Liver (tissue), 9 donors: ENCODE measurements around the gene RFX4. TPM values are rescaled to one million over a fixed set of nuclear protein-coding genes. Genes with fewer than 3 reads are reported as not detected.

Experiments
- DNase-seq: peaks from one replicate; pipeline ENCODE4 v3.0.0-alpha.2; 2017; ENCODE audit warnings: low spot score
- H3K27ac ChIP-seq, 2 donors: one replicate each; pipeline ENCODE4 v1.7.0; 2013; ENCODE audit warnings: inconsistent platforms in 2 of 2, low read length in 2 of 2, control low read depth in 1 of 2, low read depth in 1 of 2, mild to moderate bottlenecking in 1 of 2
- H3K27me3 ChIP-seq, 4 donors: one replicate each; pipeline versions ENCODE4 v1.6.1 to v1.7.0; 2013; ENCODE audit warnings: low read length in 3 of 4, inconsistent platforms in 1 of 4, mild to moderate bottlenecking in 1 of 4, moderate library complexity in 1 of 4; ENCODE audit not compliant: control insufficient read depth in 4 of 4, insufficient read depth in 4 of 4
- H3K36me3 ChIP-seq, 4 donors: one replicate each; pipeline versions ENCODE4 v1.6.1 to v1.7.0; 2013; ENCODE audit warnings: low read length in 3 of 4, mild to moderate bottlenecking in 3 of 4, low read depth in 1 of 4, moderate library complexity in 1 of 4; ENCODE audit not compliant: control insufficient read depth in 4 of 4, insufficient read depth in 3 of 4
- H3K4me1 ChIP-seq, 4 donors: one replicate each; pipeline versions ENCODE4 v1.6.1 to v1.7.0; 2013; ENCODE audit warnings: low read length in 3 of 4, mild to moderate bottlenecking in 3 of 4, moderate library complexity in 1 of 4; ENCODE audit not compliant: control insufficient read depth in 4 of 4, insufficient read depth in 4 of 4
- H3K4me3 ChIP-seq, 3 donors: one replicate each; pipeline versions ENCODE4 v1.6.1 to v1.7.0; 2013; ENCODE audit warnings: low read length in 3 of 3, control low read depth in 1 of 3, low read depth in 1 of 3, mild to moderate bottlenecking in 1 of 3
- H3K9ac ChIP-seq, 2 donors: one replicate each; pipeline ENCODE4 v1.7.0; 2013; ENCODE audit warnings: low read length in 2 of 2, mild to moderate bottlenecking in 2 of 2, moderate library complexity in 2 of 2, control low read depth in 1 of 2, low read depth in 1 of 2
- H3K9me3 ChIP-seq, 4 donors: one replicate each; pipeline versions ENCODE4 v1.6.1 to v1.7.0; 2013; ENCODE audit warnings: low read length in 3 of 4; ENCODE audit not compliant: control insufficient read depth in 4 of 4
- ATF3 ChIP-seq: IDR thresholded peaks from 2 replicates; pipeline ENCODE4 v1.6.1; 2016; ENCODE audit warnings: antibody characterized with exemption
- CTCF ChIP-seq: fragments of 150-350 bp; IDR thresholded peaks from 2 replicates; pipeline ENCODE4 v1.5.1; 2017; ENCODE audit warnings: improper control_type of control experiment, low read depth, low read length; ENCODE audit not compliant: missing input control
- EGR1 ChIP-seq, 2 donors: IDR thresholded peaks; 2 replicates each; pipeline ENCODE4 v1.6.1; 2016 to 2018; ENCODE audit warnings: antibody characterized with exemption in 2 of 2, low read depth in 2 of 2
- FOXA1 ChIP-seq: IDR thresholded peaks from 2 replicates; pipeline ENCODE4 v1.6.1; 2016; ENCODE audit warnings: antibody characterized with exemption
- FOXA2 ChIP-seq: IDR thresholded peaks from 2 replicates; pipeline ENCODE4 v1.6.1; 2016; ENCODE audit warnings: antibody characterized with exemption
- HNF4A ChIP-seq, 2 donors: conservative IDR thresholded peaks; 2 replicates each; pipeline ENCODE4 v1.6.1; 2016; ENCODE audit warnings: antibody characterized with exemption in 2 of 2, mild to moderate bottlenecking in 2 of 2
- HNF4G ChIP-seq: IDR thresholded peaks from 2 replicates; pipeline ENCODE4 v1.6.1; 2016; ENCODE audit warnings: antibody characterized with exemption
- JUND ChIP-seq, 2 donors: IDR thresholded peaks; 2 replicates each; pipeline ENCODE4 v1.6.1; 2016; ENCODE audit warnings: antibody characterized with exemption in 2 of 2
- MAX ChIP-seq: IDR thresholded peaks from 2 replicates; pipeline ENCODE4 v1.6.1; 2016; ENCODE audit warnings: antibody characterized with exemption
- NR2F2 ChIP-seq: IDR thresholded peaks from 2 replicates; pipeline ENCODE4 v1.6.1; 2016; ENCODE audit warnings: antibody characterized with exemption
- RAD21 ChIP-seq, 2 donors: IDR thresholded peaks; 2 replicates each; pipeline ENCODE4 v1.6.1; 2016; ENCODE audit warnings: antibody characterized with exemption in 2 of 2, mild to moderate bottlenecking in 2 of 2
- REST ChIP-seq: IDR thresholded peaks from 2 replicates; pipeline ENCODE4 v1.6.1; 2016; ENCODE audit warnings: antibody characterized with exemption, mild to moderate bottlenecking
- RXRA ChIP-seq, 2 donors: IDR thresholded peaks; 2 replicates each; pipeline ENCODE4 v1.6.1; 2017 to 2018; ENCODE audit warnings: antibody characterized with exemption in 2 of 2, mild to moderate bottlenecking in 1 of 2
- SP1 ChIP-seq: IDR thresholded peaks from 2 replicates; pipeline ENCODE4 v1.6.1; 2018; ENCODE audit warnings: antibody characterized with exemption, mild to moderate bottlenecking
- TAF1 ChIP-seq: conservative IDR thresholded peaks from 2 replicates; pipeline ENCODE4 v1.6.1; 2016; ENCODE audit warnings: antibody characterized with exemption, mild to moderate bottlenecking
- YY1 ChIP-seq: IDR thresholded peaks from 2 replicates; pipeline ENCODE4 v1.6.1; 2016; ENCODE audit warnings: antibody characterized with exemption, mild to moderate bottlenecking
- WGBS: extraction: QIAGEN DNeasy Blood & Tissue Kit; methylation state at CpG from one replicate; pipeline ENCODE4 v1.1.7; 2013; 5-methylcytosine and 5-hydroxymethylcytosine counted together
- polyA plus RNA-seq, 2 donors: library from polyadenylated mRNA; stranded (reverse) in 1 of 2; unstranded in 1 of 2; fragments of 200-250 nt in 1 of 2; fragments of >200 nt in 1 of 2; fragmentation: Nextera tagmentation in 1 of 2; extraction: Ambion mirVana in 1 of 2; gene quantifications; one replicate each; pipeline versions ENCODE4 v1.2.1 to v1.2.3, GENCODE V29; 2013 to 2015
- total RNA-seq, 2 donors: library from RNA; depleted of rRNA; stranded (reverse); fragments of >200 nt; gene quantifications; one replicate each; pipeline ENCODE4 v1.2.3, GENCODE V29; 2014
- donor health status: healthy.
- donor health status: healthy.
- donor health status: healthy.
- donor health status: healthy.
- donor health status: healthy.

Gene RFX4
- total and polyA plus RNA-seq, 4 donors: not detected

DNA sequence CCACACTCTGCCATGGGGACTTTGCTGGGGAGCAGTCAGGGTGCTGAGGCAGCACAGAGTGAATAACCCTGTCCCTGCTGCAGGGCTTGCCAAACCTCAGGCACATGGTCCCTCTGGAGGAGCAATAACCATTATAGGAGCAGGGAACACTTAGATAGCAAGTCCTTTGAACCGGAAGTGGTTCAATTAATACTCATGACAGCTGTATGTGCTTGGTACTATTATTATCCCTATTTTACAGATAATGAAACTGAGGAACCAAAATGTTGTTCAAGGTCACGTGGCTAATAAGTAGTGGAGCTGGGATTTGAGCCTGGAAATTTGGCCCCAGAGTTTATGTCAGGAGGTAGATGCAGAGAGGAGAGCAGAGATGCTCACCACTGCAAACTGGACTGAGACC lies 49.0 kb downstream of the RFX4 start (continued):
- TF ChIP-seq CTCF (no peak), EGR1 (IDR thresholded peaks at IDR 0.05; ENCODE audit: low read depth in 2 of 2) (no peak), RAD21 (IDR thresholded peaks at IDR 0.05) (no peak), TAF1 (no peak)

- Histone ChIP-seq H3K9ac (no peak overlapping the region), H3K4me3 (no peak overlapping the region), H3K4me1 (no peaks in the 10 kb centered on the region), H3K36me3 (no peaks in the 10 kb centered on the region), H3K27me3 (peaks cover 0 to 5% (median 0%) of the 10 kb centered on the region in 4 donors), H3K9me3 (no peaks in the 10 kb centered on the region), H3K27ac (no peak overlapping the region)
- no peak for DNase-seq
- TF ChIP-seq YY1 (no peak), JUND (IDR thresholded peaks at IDR 0.05) (no peak)
- 82% methylated on average over 7 of the region's 7 CpGs for WGBS
These were observed 50.1 kb downstream of the RFX4 start for GRCh38 chr12:106632797-106633450.

DNA sequence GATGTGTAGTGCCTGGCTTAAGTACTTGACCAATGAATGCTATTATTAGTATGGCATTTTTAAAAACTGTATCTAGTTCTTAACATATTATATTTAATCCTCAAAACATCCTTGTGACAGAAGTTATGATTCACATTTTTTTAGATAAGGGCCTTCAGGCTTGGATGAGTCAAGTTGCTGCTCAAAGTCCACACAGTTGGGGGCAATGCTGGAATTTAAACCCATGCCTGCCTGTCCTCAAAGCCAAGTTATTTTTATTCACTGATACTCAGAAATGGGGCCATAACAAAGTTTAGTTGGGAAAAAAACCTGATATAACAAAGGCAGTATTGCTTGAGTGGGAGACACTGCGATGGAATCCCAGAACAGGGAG lies 50.6 kb downstream of the RFX4 start:
- H3K27me3 ChIP-seq: peaks cover 0 to 5% (median 0%) of the 10 kb centered on the region in 4 donors
- no peak overlapping the region for H3K9ac ChIP-seq
- no peak for DNase-seq
- H3K9me3 ChIP-seq: no peaks in the 10 kb centered on the region
- H3K36me3 ChIP-seq: no peaks in the 10 kb centered on the region
- no peak overlapping the region for H3K4me3 ChIP-seq
- WGBS: 85% methylated on average over 1 of the region's 1 CpG
- no peaks in the 10 kb centered on the region for H3K4me1 ChIP-seq
- TF ChIP-seq HNF4A (conservative IDR thresholded peaks at IDR 0.05): peak in 1 of 2 donors; percentile 10
- TF ChIP-seq RXRA (IDR thresholded peaks at IDR 0.05): no peak
- no peak overlapping the region for H3K27ac ChIP-seq

DNA sequence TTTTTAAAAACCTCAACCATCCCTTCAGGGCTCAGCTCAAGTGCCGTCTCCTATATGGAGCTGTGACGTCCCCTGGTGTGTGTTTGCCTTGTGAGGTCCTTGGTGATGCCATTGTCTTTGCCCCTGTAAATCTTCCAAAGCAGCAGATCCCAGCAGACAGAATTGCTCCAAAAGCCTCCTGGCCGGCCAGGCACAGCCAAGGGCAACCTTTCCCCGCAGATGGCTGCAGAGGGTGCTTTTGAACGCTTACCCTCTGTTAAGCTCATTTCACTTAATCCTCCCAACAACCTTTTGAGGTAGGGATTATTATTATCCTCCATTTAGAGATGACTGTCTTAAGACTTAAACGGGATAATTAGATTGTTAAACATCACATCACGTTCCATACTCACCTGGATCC lies 51.4 kb downstream of the RFX4 start:
- no peak for DNase-seq
- H3K36me3 ChIP-seq: no peaks in the 10 kb centered on the region
- TF ChIP-seq CTCF (no peak), SP1 (no peak), RXRA (IDR thresholded peaks at IDR 0.05) (no peak), HNF4A (conservative IDR thresholded peaks at IDR 0.05) (no peak), EGR1 (IDR thresholded peaks at IDR 0.05; ENCODE audit: low read depth in 2 of 2) (no peak), NR2F2 (no peak), REST (no peak), JUND (IDR thresholded peaks at IDR 0.05) (no peak), ATF3 (no peak), YY1 (no peak), RAD21 (IDR thresholded peaks at IDR 0.05) (no peak), FOXA2 (no peak), HNF4G (no peak), MAX (no peak), FOXA1 (no peak)
- no peak overlapping the region for H3K9ac ChIP-seq
- H3K4me3 ChIP-seq: no peak overlapping the region
- no peaks in the 10 kb centered on the region for H3K9me3 ChIP-seq
- H3K4me1 ChIP-seq: no peaks in the 10 kb centered on the region
- 67% methylated on average over 7 of the region's 7 CpGs for WGBS
- peaks cover 0 to 5% (median 0%) of the 10 kb centered on the region in 4 donors for H3K27me3 ChIP-seq
- H3K27ac ChIP-seq: no peak overlapping the region
